GM18861 (cell line): ENCODE results near the gene CCDC116.
"Not testable (repeated sequence)": the region's sequence is repeated elsewhere in the genome, so short reads cannot be mapped to it uniquely, and the experiment has no call there.

ENCODE experiments used
- ATAC-seq: cut with Tn5 transposase; IDR thresholded peaks from one replicate; pipeline ENCODE4 v1.9.1; 2021; ENCODE audit not compliant: unreplicated experiment

The CCDC116 gene

GRCh38 chr22:21678842-21679241 is 46.3 kb downstream of the CCDC116 start:
- ATAC-seq, result not testable (repeated sequence)

- no peak for ATAC-seq
Measured at GRCh38 chr22:21679383-21679782, 46.8 kb downstream of the CCDC116 start.

GRCh38 chr22:21680830-21681565 is 48.4 kb downstream of the CCDC116 start:
- ATAC-seq, result no peak

- ATAC-seq, result no peak
Measured at GRCh38 chr22:21681566-21682370, 49.2 kb downstream of the CCDC116 start.

- ATAC-seq, result no peak
Measured at GRCh38 chr22:21682385-21683175, 50.0 kb downstream of the CCDC116 start.

- ATAC-seq, result no peak
Measured at GRCh38 chr22:21683401-21683811, 50.8 kb downstream of the CCDC116 start.

- no peak for ATAC-seq
Measured at GRCh38 chr22:21684492-21685163, 52.1 kb downstream of the CCDC116 start.

GRCh38 chr22:21685164-21685513 is 52.6 kb downstream of the CCDC116 start:
- ATAC-seq, result no peak

- no peak for ATAC-seq
Measured at GRCh38 chr22:21686193-21686608, 53.6 kb downstream of the CCDC116 start.
